Subcutaneous adipose tissue (tissue), 4 donors: Measurements from ENCODE around the gene NPAS3. TPM values are rescaled to one million over a fixed set of nuclear protein-coding genes. Genes with fewer than 3 reads are reported as not detected.

Source experiments
- CTCF ChIP-seq: fragments of 450-650 bp; IDR thresholded peaks from one replicate; pipeline ENCODE4 v1.5.1; 2016; ENCODE audit warnings: low read depth, mild to moderate bottlenecking, control low read depth, antibody characterized with exemption, moderate library complexity
- total RNA-seq, 4 donors: library from RNA; depleted of rRNA; stranded (reverse); fragments of >200 nt; gene quantifications; one replicate each; pipeline ENCODE4 v1.1.0, GENCODE V29; 2016

NPAS3 gene
- total RNA-seq, 4 donors from 2014 or later: 0.51 to 1.3 (median 1.0) TPM

GRCh38 chr14:33463731-33464130 is 525.1 kb downstream of the NPAS3 start:
- no peak for TF ChIP-seq CTCF

DNA sequence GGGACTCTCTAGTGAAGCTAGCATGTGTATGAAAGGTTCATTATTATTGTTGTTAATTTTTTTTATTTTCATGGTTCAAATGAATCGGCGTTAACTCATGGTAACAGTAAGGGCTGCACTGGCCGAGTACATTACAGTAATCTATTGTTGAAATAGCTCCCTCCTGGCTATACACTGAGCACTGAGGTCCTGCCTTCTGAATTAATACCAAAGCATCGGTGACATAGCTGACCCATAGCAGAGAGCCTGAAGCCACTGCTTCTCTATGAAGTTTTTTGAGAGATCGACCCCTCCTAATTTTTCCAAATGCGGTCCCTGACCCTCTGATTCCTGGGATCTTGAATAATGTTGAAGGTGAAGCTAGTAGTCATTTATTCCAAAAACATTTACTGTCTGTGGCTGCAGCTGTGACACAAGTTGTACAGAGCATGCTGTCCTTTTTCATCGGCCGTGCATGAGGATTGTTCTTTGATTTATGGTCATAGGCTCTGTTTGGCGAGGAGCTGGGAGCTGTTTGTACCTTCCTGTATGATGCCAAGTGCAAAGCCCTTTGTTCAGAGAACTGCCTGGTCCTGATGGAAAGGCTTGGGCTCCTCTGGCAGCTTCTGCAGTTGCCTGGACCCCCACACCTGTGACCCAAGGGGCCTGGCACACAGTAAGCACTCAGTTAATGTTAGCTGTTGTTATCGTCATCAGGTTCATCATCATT is 525.7 kb downstream of the NPAS3 start:
- no peak for TF ChIP-seq CTCF

- no peak for TF ChIP-seq CTCF
These were observed 527.4 kb downstream of the NPAS3 start for GRCh38 chr14:33465846-33466700.

DNA sequence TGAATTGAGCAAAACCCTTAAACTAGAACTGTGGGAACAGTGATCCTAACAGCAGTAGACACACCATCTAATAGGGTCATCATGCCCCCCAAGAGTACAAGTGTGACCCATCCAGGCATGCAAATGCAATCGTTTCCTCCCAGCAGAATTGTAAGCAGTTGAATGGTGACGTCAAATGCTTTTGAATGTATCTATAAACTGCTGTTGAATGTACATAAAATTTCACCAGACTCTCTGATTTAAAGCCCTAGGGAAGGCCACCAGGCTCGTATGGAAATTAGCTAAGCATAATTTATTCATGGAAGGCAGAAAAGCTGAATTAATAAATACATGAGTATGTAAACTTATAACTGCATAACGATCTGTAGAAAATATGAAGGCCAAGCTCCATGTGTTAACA is 529.3 kb downstream of the NPAS3 start:
- no peak for TF ChIP-seq CTCF

DNA sequence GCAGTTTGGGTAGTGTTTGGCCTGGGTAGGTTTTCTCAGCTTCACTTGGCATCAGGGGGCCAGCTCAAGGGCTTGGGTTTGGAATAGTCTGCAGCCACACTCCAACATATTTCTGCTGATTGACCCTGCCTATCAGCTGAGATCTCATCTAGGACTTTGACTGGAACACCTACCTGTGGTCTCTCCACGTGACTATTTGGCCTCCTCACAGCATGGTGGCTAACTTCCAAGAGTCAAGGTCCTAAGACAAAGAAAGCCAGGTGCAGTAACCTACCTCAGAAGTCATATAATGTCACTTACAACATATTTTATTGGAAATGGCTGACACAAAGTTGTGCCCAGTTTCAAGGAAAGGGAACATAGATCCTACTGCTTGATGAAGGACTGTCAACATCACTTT is 531.2 kb downstream of the NPAS3 start:
- no peak for TF ChIP-seq CTCF

GRCh38 chr14:33471776-33472175 is 533.1 kb downstream of the NPAS3 start:
- TF ChIP-seq CTCF: no peak

DNA sequence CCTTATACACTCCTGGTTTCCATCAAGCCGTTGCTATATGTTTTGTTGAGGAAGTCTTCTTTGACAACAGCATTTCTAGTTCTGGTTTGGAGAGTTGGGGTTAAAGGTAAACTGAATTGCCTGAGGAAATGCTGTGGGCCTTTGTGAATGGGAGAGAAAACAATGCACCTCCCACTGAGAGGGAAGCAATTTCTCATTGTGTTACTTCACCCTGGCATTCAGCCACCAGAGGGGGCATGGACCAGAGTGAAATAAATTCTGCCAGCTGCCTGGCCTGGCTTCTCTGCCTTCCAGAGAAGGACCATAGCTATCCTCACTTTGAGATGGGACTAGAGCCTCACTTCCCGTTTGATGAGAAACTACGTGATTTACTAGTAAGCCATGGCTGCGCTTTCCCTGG is 536.9 kb downstream of the NPAS3 start:
- TF ChIP-seq CTCF: no peak
